H9 (cell line): ENCODE results near the gene OSM. TPM values are rescaled to one million over a fixed set of nuclear protein-coding genes. Genes with fewer than 3 reads are reported as not detected.

Experiments used
- DNase-seq: peaks from one replicate; pipeline ENCODE4 v3.0.0-alpha.2; 2017
- H2AFZ ChIP-seq: one replicate; pipeline ENCODE4 v1.6.1; 2013; ENCODE audit warnings: mild to moderate bottlenecking, low read length, control low read depth, moderate library complexity
- H2AK5ac ChIP-seq: 2 replicates; pipeline ENCODE4 v1.6.1; 2013; ENCODE audit warnings: low read length, control low read depth, mixed read lengths; ENCODE audit not compliant: insufficient read length
- H2BK120ac ChIP-seq: one replicate; pipeline ENCODE4 v1.6.1; 2013; ENCODE audit warnings: low read depth, mild to moderate bottlenecking, low read length, control low read depth, inconsistent platforms; ENCODE audit not compliant: poor library complexity, severe bottlenecking
- H2BK12ac ChIP-seq: 2 replicates; pipeline ENCODE4 v1.6.1; 2013; ENCODE audit warnings: low read length, control low read depth, mixed read lengths, low read depth; ENCODE audit not compliant: insufficient read length
- H2BK15ac ChIP-seq: 2 replicates; pipeline ENCODE4 v1.6.1; 2013; ENCODE audit warnings: low read depth, low read length, control low read depth
- H2BK20ac ChIP-seq: one replicate; pipeline ENCODE4 v1.6.1; 2013; ENCODE audit warnings: low read depth, mild to moderate bottlenecking, low read length, control low read depth, inconsistent platforms; ENCODE audit not compliant: poor library complexity, severe bottlenecking
- H2BK5ac ChIP-seq: 2 replicates; pipeline ENCODE4 v1.6.1; 2013; ENCODE audit warnings: low read length, control low read depth, mixed read lengths; ENCODE audit not compliant: insufficient read length
- H3K14ac ChIP-seq: 2 replicates; pipeline ENCODE4 v1.6.1; 2013; ENCODE audit warnings: low read length, control low read depth; ENCODE audit not compliant: insufficient read depth
- H3K18ac ChIP-seq: 2 replicates; pipeline ENCODE4 v1.6.1; 2013; ENCODE audit warnings: low read depth, mild to moderate bottlenecking, mixed read lengths, low read length, control low read depth; ENCODE audit not compliant: insufficient read length
- H3K23ac ChIP-seq: 2 replicates; pipeline ENCODE4 v1.6.1; 2013; ENCODE audit warnings: low read length, control low read depth, mixed read lengths, low read depth; ENCODE audit not compliant: insufficient read length
- H3K23me2 ChIP-seq: 2 replicates; pipeline ENCODE4 v1.6.1; 2013; ENCODE audit warnings: low read depth, mild to moderate bottlenecking, mixed read lengths, low read length, control low read depth; ENCODE audit not compliant: insufficient read length, poor library complexity, severe bottlenecking
- H3K27ac ChIP-seq: 2 replicates; pipeline ENCODE4 v1.5.1; 2013; ENCODE audit warnings: low read length, control low read depth, mixed read lengths, low read depth; ENCODE audit not compliant: insufficient read length
- H3K27me3 ChIP-seq: 2 replicates; pipeline ENCODE4 v1.6.1; 2013; ENCODE audit warnings: low read length, control low read depth, inconsistent platforms; ENCODE audit not compliant: insufficient read depth
- H3K4ac ChIP-seq: 2 replicates; pipeline ENCODE4 v1.6.1; 2013; ENCODE audit warnings: low read depth, mild to moderate bottlenecking, control low read depth, inconsistent platforms, low read length, moderate library complexity
- H3K4me1 ChIP-seq: 2 replicates; pipeline ENCODE4 v1.6.1; 2013; ENCODE audit warnings: low read length, control low read depth, inconsistent platforms; ENCODE audit not compliant: insufficient read depth
- H3K4me2 ChIP-seq: 2 replicates; pipeline ENCODE4 v1.6.1; 2013; ENCODE audit warnings: low read length, control low read depth, mixed read lengths; ENCODE audit not compliant: insufficient read length, insufficient read depth
- H3K56ac ChIP-seq: 2 replicates; pipeline ENCODE4 v1.6.1; 2013; ENCODE audit warnings: low read depth, mild to moderate bottlenecking, mixed read lengths, low read length, control low read depth; ENCODE audit not compliant: insufficient read length
- H3K79me1 ChIP-seq: 2 replicates; pipeline ENCODE4 v1.6.1; 2013; ENCODE audit warnings: low read depth, mild to moderate bottlenecking, moderate library complexity, low read length, control low read depth, inconsistent platforms; ENCODE audit not compliant: insufficient read depth, poor library complexity, severe bottlenecking
- H3K79me2 ChIP-seq: 2 replicates; pipeline ENCODE4 v1.6.1; 2013; ENCODE audit warnings: low read length, control low read depth, inconsistent platforms; ENCODE audit not compliant: insufficient read depth
- H3K9ac ChIP-seq: 2 replicates; pipeline ENCODE4 v1.6.1; 2013; ENCODE audit warnings: low read length, control low read depth, mixed read lengths; ENCODE audit not compliant: insufficient read length; ENCODE audit errors: extremely low read depth
- H3K9me3 ChIP-seq: one replicate; pipeline ENCODE4 v1.6.1; 2013; ENCODE audit warnings: low read depth, low read length, inconsistent platforms; ENCODE audit not compliant: control insufficient read depth
- H3T11ph ChIP-seq: one replicate; pipeline ENCODE4 v1.6.1; 2013; ENCODE audit warnings: mild to moderate bottlenecking, low read length, control low read depth, inconsistent platforms
- H4K20me1 ChIP-seq: one replicate; pipeline ENCODE4 v1.6.1; 2013; ENCODE audit not compliant: control insufficient read depth, insufficient read length, insufficient read depth
- H4K5ac ChIP-seq: 2 replicates; pipeline ENCODE4 v1.6.1; 2013; ENCODE audit warnings: low read depth, mild to moderate bottlenecking, mixed read lengths, low read length, control low read depth; ENCODE audit not compliant: insufficient read length
- H4K8ac ChIP-seq: replicated peaks from 2 replicates; pipeline ENCODE4 v1.6.1; 2013; ENCODE audit warnings: low read length, control low read depth, mixed read lengths, low read depth; ENCODE audit not compliant: insufficient read length
- H4K91ac ChIP-seq: 2 replicates; pipeline ENCODE4 v1.6.1; 2013; ENCODE audit warnings: low read depth, mild to moderate bottlenecking, moderate library complexity, mixed read lengths, low read length, control low read depth; ENCODE audit not compliant: insufficient read length
- H3K27ac Mint-ChIP-seq, 3 experiments: 2 replicates in 2 of 3; 3 replicates in 1 of 3; pipeline ENCODE4 v1.8.0; 2020 to 2021; ENCODE audit warnings: mixed read lengths in 3 of 3, mild to moderate bottlenecking in 1 of 3, moderate library complexity in 1 of 3
- H3K27me3 Mint-ChIP-seq: 2 replicates; pipeline ENCODE4 v1.8.0; 2021; ENCODE audit warnings: low read depth, mild to moderate bottlenecking, moderate library complexity, mixed read lengths
- H3K36me3 Mint-ChIP-seq, 3 experiments: 2 replicates in 2 of 3; 3 replicates in 1 of 3; pipeline ENCODE4 v1.8.0; 2020 to 2021; ENCODE audit warnings: low read depth in 3 of 3, mixed read lengths in 3 of 3; ENCODE audit not compliant: insufficient read depth in 1 of 3
- H3K4me1 Mint-ChIP-seq, 2 experiments: 2 replicates each; pipeline ENCODE4 v1.8.0; 2020; ENCODE audit warnings: mixed read lengths in 2 of 2
- H3K4me3 Mint-ChIP-seq, 2 experiments: 2 replicates in 1 of 2; 3 replicates in 1 of 2; pipeline ENCODE4 v1.8.0; 2020 to 2021; ENCODE audit warnings: mild to moderate bottlenecking in 2 of 2, mixed read lengths in 2 of 2, moderate library complexity in 1 of 2
- H3K9me3 Mint-ChIP-seq, 2 experiments: 2 replicates in 1 of 2; 3 replicates in 1 of 2; pipeline ENCODE4 v1.8.0; 2020; ENCODE audit warnings: mild to moderate bottlenecking in 2 of 2, mixed read lengths in 2 of 2, moderate library complexity in 1 of 2
- WGBS: extraction: QIAGEN DNeasy Blood & Tissue Kit; methylation state at CpG from one replicate; pipeline ENCODE4 v1.1.7; 2013; ENCODE audit warnings: missing lambda C conversion rate, low lambda C conversion rate, mixed read lengths; ENCODE audit not compliant: insufficient read length; ENCODE audit errors: extremely low coverage; 5-methylcytosine and 5-hydroxymethylcytosine counted together
- total RNA-seq: library from RNA; stranded (reverse); gene quantifications from 2 replicates; pipeline ENCODE4 v1.2.1, GENCODE V29; 2021
- TF ChIP-seq, protein P1 (sequence below): fragments of 200-600 bp; sonication (generic); conservative IDR thresholded peaks from 3 replicates; pipeline ENCODE4 v1.8.0; 2021; ENCODE audit warnings: antibody characterized with exemption, mild to moderate bottlenecking

OSM gene
- total RNA-seq, 1 experiment from 2014 or later = not detected

DNA sequence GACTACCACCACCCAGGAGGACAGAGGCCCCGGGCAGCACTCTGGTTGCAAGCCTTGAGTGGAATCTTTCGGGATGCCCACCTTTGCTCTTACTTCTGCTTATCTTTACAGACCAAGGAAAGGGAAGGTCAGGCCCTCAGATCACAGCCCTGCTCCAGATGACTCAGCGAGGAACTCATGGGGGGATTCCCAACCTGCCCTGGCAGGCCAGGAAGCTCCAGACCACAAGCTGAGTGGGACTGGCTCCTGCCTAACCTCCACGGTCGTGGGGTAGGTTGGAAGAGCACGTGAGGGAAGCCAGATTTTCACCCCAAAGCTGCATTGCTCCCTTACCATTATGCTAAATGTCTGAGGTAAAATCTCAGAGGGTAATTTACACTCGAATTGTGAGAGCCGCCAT, 48.3 kb upstream of the OSM start:
- H3K27ac ChIP-seq = no peak overlapping the region
- Mint-ChIP-seq H3K27me3 (no peaks in the 10 kb centered on the region), H3K36me3 (no peaks in the 10 kb centered on the region), H3K27ac (no peak overlapping the region; a peak in 1 of 7 replicates), H3K4me3 (no peak overlapping the region), H3K9me3 (no peaks in the 10 kb centered on the region; a peak in 1 of 5 replicates), H3K4me1 (peaks cover 11 to 15% of the 10 kb centered on the region in 2 experiments)
- no peak for DNase-seq
- H2AK5ac ChIP-seq = no peak overlapping the region
- H3K56ac ChIP-seq = no peak overlapping the region
- H3K18ac ChIP-seq = no peak overlapping the region
- H4K8ac ChIP-seq = no peak overlapping the region
- no peak overlapping the region for H3K4ac ChIP-seq
- no peak overlapping the region for H3K23ac ChIP-seq
- no CpG with 5 or more reads among the region's 8 CpGs for WGBS
- no peak overlapping the region for H2BK120ac ChIP-seq
- H2BK12ac ChIP-seq = no peak overlapping the region
- no peaks in the 10 kb centered on the region for H3K79me2 ChIP-seq
- H2BK5ac ChIP-seq = no peak overlapping the region
- no peaks in the 10 kb centered on the region for H3K9me3 ChIP-seq
- H3K4me1 ChIP-seq = no peaks in the 10 kb centered on the region; the same call in 1 of the 2 replicates
- peaks cover 2% of the 10 kb centered on the region for H3K23me2 ChIP-seq
- H3K9ac ChIP-seq = no peak overlapping the region
- TF ChIP-seq, protein P1, sequence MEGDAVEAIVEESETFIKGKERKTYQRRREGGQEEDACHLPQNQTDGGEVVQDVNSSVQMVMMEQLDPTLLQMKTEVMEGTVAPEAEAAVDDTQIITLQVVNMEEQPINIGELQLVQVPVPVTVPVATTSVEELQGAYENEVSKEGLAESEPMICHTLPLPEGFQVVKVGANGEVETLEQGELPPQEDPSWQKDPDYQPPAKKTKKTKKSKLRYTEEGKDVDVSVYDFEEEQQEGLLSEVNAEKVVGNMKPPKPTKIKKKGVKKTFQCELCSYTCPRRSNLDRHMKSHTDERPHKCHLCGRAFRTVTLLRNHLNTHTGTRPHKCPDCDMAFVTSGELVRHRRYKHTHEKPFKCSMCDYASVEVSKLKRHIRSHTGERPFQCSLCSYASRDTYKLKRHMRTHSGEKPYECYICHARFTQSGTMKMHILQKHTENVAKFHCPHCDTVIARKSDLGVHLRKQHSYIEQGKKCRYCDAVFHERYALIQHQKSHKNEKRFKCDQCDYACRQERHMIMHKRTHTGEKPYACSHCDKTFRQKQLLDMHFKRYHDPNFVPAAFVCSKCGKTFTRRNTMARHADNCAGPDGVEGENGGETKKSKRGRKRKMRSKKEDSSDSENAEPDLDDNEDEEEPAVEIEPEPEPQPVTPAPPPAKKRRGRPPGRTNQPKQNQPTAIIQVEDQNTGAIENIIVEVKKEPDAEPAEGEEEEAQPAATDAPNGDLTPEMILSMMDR = no peak
- H2BK20ac ChIP-seq = no peak overlapping the region
- H4K5ac ChIP-seq = no peak overlapping the region
- no peaks in the 10 kb centered on the region for H3K27me3 ChIP-seq
- no peak overlapping the region for H3T11ph ChIP-seq
- H3K79me1 ChIP-seq = no peaks in the 10 kb centered on the region
- no peaks in the 10 kb centered on the region for H4K20me1 ChIP-seq
- no peak overlapping the region for H3K4me2 ChIP-seq
- no peak overlapping the region for H2BK15ac ChIP-seq
- H3K14ac ChIP-seq = no peak overlapping the region
- no peak overlapping the region for H2AFZ ChIP-seq
- no peak overlapping the region for H4K91ac ChIP-seq
